HG03103 (cell line): ENCODE results near the gene DSCAML1.

Experiments
- ATAC-seq: cut with Tn5 transposase; IDR thresholded peaks from one replicate; pipeline ENCODE4 v1.9.1; 2021; ENCODE audit warnings: low read depth; ENCODE audit not compliant: unreplicated experiment

DSCAML1 gene

DNA sequence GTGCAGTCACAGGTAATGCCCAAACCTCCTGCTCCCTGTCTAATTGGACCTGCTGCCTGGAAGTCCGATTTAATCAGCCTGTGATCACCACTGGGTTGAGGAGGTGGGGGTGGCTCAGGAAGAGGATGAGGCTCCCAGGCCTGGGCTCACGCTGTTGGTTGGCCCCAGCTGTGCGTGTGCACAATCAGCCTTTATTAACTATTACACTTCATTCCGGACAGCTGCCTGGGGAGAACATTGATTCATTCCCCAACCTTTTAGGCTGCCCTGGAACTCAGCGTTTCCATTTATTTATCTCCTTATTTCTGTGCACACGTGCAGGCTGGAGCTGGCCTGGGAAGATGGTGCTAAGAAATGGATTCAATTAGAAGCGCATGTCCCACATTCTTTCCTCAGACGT is 123.4 kb downstream of the DSCAML1 start:
- ATAC-seq, result no peak

DNA sequence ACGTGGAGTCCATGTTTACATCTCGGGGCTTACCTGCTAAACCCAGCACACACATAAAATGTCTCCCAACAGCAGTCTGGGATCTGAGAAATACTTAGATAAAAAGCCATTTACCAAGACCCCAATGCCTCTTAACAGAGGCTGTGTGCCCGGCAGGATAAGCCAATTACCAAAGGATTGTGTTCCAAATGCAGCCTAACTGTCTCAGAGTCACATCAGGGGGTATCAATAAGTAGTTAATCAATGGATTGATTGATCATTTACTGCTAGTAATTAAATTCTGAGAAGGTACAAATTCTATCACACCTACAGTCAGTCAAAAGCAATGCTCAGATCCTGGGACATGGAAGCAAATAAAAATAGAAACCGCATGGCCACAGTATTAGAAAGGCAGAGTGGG is 125.6 kb downstream of the DSCAML1 start:
- ATAC-seq, result no peak

DNA sequence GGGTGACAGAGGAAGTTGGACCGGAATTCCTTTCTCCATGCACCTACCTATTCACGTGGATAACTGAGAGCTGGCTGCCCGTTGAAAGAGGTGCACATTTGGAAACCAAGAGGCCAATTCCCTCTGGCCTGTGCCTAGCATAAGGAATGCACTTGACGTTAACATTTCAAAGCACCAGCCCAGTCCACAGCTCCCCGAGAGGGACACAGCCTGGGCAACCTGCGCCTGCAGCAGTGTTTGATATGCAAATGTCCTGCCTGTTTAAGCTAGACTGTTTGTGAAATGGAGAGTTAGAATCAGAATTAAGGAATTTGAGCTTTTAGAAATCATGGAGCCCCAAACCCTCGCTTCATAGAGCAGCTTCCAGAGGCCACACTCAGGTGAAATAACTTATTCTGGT is 126.1 kb downstream of the DSCAML1 start:
- ATAC-seq, result no peak

DNA sequence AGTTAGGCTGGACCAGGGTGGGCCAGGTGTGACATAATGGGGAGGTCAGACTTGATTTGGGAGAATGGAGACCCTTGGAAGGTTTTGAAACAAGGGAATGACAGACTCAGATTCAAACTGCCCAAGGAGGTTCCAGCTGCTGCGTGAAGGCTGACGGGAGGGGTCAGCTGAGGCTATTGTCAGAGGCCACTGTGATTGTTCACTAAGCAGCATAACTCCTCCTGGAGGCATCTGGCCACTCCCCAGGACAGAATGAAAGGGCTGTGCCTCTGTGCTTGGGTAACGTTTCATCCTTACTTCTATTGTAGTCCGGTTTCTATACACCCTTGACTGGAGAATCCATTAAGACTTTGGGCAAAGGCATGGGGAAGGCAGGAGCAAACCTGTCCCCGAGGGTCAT is 126.6 kb downstream of the DSCAML1 start:
- ATAC-seq, result no peak

DNA sequence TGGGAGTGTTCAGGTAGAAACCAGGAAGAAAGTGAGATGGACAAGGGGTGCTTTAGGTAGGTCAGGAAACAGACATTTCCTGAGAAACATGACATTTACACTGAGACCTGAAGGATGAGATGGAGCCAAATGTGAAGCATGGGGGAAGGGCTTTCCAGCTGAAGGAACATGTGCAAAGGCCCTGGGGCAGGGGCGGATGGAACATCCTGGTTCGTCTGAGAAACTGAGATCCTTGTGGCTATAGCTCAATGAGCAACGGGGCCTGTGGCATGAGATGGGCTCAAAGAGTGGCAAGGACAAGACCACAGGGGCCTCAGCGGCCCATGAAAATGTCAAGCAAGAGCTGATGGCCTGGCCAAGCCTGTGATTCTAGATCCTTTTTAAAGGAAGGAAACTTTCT is 127.4 kb downstream of the DSCAML1 start:
- no peak for ATAC-seq

DNA sequence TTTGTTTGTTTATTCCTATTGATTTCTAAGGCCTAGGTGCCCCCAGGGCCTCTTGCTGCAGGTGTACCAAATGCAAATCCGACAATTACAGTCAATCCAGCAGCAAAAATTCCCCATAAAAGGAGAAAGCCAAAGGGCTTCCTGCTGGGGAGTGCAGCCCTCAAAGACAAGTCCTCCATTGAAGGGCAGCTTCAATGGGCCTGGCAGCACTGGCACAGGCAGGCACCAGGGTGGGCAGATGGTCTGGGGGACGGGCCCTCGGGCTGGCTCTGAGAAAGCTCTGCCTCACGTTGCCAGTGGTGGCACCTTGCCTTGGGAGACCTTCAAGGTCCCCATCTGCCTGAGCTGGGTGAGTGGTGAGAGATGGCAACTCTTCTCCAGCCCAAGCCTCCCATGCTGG is 128.0 kb downstream of the DSCAML1 start:
- no peak for ATAC-seq

DNA sequence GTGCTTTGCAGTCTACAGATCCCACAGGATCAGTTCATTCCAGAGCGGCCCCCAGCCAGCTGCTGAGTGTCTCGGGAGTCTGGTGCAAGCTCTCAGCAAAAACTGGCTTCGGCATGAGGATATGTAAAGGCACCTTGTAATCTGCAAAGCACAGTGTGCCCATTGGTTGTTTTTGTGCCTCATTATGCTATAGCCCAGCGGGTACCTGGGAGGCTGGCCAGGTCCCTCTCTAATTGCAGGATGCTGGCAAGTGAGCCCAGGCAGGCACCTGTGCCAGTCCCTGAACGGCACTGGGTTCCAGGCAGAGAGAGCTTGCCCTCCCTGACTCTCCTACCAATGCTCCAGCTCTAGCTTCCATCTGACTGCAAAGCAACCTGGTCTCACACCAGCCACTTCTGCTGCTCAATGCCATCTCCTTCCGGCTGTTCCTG is 128.7 kb downstream of the DSCAML1 start:
- ATAC-seq, result no peak

DNA sequence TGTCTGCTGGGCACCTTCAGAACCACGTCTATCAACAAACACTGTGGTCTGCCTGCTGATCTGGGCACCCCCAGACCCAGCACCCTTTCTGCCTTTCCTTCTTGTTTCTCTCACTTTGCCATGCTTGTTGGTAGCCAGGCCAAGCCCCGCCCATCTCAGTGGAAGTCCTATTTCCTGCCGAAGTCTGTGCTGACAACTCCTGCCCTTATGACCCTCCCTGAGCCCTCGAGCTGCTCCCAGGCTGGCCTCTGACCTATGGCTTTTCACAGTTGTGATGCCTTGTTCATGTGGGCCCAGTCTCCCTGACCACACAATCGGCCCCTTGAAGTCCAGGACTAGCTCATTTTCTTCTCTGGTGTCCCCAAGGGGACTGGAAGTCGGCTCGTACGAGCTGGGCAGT is 132.1 kb downstream of the DSCAML1 start:
- ATAC-seq, result no peak

DNA sequence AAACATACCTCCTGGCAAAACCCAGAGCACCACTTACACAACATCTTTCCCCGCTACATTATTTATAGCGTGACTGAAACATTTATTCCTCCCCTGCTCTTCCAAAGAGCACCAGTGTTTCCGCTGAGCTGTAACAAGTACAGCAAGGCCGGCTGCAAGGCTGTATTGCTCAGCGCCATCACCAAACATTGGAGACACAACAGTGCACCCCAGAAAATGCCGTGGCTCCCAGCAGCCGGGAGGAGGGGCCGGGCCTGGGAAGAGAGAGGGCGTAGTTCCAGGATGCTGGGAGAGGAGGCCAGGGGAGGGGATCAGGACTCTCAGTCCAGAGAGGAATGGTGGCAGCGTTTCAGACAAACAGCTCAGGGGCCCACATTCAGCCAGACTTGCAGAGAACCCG is 133.2 kb downstream of the DSCAML1 start:
- ATAC-seq, result no peak

DNA sequence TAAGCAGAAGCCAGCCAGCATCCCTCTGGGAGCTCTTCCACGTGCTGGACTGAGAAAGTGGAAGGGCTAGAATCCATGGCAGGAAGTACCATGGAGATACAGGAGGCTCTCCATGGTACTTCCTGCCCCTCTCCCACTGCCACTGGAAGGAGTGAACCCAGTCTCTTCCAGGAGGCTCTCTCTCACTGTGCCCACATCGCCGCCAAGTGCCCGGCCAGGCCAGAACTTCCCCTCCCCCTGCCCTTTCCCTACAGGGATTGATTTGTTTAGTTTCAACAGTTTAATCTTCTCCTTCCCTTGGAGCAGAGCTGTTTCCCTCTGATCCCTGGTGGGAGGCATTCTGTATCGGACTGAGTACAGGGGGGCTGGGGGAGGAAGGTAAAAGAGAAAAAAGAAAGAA is 133.6 kb downstream of the DSCAML1 start:
- ATAC-seq, result no peak

DNA sequence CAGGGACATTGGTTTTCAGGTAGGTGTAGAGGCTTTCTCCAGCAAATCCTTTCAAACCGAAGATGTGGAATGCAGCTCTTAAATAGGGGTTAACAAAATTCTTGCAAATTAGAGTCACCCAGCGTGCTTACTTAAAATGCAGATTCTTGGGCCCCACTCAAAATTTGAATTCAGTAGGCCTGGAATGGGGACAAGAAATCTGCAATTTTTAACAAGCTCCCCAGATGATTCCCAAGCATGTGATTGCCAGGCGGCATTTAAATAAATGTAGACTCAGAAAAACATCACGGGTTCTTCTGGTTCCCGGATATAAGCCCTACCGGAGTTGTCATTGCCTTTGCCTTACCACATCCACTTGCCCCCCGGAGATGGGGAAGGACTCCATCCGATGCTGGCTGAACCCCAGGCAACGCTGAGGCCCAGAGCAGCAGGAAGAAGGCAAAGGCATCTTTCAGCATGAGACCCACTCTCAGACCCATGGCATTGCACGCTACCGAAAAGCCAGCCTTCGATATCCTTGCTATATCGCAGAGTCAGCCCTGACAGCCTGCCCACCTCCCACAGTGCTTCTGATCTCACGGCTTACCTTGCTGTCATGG is 134.2 kb downstream of the DSCAML1 start:
- ATAC-seq, result no peak

DNA sequence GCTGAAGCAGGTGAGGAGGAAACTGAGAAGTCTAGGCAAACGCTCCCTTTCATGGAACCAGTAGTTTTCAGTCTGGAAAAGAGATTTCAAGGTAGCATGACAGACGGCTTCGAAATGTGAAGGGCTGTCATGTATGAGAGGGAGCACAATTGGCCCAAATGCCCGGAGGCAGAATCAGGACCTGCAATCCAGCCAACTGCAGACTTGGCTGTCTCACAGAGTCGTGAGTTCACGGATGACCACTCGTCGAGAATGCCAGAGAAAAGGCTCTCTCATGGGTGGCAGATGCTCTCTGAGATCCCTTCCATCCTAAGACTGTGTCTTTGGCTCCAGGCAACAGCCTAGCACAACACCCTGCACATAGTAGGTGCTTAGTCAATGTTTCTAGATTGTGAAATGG is 134.8 kb downstream of the DSCAML1 start:
- ATAC-seq, result no peak

DNA sequence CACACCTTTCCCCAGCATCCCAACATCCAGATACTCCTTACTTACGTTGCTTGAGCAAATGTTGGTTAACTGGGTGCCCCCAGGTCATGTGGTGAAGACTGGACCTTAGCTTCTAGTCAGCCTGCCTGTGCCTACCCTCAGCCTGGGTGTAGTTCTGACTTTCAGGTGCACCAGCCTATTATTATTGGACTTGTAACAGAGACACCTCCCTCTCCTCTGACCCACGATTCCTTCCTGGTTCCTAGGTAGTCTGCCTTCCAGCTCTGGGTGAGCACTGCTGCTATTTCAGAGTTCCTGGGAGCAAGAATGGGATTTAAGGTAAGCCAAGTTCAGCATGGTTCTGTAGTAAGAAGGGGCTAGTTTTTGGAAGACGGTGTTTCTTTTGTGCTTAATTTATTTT is 138.2 kb downstream of the DSCAML1 start:
- ATAC-seq, result no peak

DNA sequence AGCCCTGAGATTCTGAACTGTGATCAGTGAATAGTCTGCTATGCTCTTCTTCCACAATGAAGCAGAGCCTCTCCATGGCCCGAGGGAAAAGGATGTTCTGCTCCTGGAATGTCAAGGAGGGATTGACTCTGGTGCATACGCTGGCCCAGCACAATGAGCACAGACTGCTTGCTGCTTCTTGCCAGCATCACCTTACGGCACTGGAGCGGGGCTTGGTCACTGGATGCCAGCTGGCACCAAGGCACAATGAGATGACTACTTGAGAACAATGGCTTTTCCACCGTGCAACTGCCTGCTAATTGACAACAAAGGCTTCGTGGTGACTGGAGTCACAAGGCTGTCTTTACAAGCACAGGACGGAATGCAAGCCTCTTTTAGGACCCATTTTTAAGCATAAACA is 139.2 kb downstream of the DSCAML1 start:
- ATAC-seq, result no peak

DNA sequence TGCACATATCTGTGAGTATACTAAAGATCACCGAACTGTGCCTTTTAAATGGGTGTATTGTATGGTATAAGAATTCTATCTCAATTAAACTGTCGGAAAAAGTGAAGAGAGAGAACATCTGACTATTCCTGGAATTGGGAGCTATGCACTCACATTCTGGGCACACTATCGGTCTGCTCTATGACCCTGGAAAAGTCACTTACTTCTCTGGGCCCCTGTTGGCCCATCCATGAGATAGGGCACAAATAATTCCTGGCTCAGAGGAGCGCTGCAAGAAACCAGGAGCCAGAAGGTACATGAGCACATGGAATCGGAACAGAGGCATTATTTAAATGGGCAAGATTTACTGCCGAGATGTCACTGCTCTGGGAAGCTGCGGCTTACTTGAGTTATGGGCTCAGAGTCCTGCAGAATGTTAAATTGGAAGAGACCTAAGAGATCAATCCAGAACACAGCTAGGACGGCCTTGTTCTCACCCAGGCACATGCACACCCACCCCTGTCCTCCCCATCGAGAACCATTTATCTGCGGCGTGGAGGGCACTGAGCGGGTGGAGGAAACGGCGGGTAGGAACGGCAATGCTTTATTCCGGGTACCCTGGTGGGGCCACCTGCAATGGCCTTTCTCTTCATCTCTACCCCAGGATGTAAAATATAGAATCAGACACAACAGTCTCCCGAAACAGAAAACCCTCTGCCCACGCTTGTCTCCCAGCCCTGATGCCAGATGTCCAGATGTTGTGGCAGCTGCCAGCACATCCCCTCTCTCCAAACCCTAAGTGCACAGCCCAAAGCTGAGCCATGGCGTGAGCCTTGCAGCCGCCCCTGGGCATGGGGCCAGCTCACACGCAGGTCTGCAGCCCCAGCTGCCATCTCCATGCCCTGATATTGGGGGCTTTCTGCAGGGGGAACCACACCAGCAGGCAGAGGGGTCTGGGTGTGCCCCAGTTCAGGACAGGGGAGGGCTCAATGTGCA is 142.4 kb downstream of the DSCAML1 start:
- ATAC-seq, result no peak

DNA sequence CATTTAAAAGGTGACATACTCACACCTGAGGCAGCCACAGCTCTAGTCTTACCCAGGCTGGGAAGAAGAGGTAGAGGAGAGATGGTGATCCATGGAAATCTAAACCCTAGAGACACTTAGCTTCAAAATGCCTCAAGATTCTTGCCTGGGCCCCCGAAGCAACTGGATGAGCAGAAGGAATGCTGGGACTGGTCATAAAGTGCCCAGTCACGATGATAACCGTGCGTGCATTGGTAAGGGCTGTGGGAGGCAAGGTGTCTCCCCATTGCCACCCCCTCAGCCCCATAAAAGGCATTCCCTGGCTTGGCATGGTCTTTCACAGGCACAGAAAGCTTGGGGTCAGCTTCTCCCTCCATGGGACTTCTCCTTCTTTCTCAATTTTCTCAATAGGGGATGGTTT is 144.5 kb downstream of the DSCAML1 start:
- no peak for ATAC-seq

DNA sequence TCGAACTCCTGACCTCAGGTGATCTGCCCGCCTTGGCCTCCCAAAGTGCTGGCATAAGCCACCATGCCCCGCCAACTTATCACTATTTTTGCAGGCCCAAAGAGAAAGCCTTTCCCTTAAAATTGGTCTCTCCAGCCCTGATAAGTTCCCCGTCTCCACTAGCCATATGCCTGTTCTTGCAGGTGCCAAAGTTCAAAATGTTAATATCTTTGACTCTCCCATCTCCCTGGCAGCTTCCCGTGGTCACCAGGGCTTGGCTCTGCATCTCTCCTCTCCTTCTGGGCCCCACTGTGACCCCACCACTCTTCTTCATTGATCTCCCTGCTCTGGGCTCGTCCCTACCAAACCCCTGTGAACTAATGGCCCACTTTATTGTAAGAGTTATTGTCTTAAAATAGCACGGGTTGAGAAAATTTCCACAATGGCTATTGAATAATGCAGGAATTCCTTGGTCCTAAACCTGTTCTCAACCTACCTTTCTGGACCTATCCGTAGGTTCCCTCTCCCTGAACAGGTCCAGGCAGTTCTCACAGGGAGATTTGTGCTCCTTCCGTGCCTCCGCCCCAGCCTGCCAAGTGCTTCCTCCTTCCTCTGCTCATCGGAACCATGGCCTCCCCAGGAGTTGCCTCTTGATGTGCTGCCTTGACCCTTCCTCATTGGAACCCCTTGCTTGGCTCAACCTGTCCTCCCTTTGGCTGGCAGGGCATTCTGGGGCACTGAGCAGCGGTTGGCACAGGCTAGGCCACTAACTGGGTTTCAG is 147.5 kb downstream of the DSCAML1 start:
- ATAC-seq, result no peak

DNA sequence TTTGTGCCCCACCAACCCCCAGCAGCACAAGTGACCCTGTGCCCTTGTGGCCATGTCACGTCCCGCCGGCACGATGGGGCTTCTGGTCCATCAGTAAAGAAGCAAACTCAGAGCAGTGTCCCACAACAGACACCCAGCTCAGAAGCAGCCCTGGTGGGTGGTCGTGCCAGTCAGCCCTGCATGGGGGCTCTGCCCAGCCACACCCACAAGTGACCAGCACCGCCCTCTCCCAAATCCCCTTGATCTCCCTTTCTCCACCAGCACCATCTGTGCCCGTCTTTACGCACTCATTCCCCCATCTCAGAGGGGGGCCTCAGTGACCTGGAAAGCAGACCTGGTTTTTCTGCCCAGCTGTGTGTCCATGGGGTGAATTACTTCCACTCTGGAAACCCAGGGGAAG is 149.1 kb downstream of the DSCAML1 start:
- no peak for ATAC-seq

DNA sequence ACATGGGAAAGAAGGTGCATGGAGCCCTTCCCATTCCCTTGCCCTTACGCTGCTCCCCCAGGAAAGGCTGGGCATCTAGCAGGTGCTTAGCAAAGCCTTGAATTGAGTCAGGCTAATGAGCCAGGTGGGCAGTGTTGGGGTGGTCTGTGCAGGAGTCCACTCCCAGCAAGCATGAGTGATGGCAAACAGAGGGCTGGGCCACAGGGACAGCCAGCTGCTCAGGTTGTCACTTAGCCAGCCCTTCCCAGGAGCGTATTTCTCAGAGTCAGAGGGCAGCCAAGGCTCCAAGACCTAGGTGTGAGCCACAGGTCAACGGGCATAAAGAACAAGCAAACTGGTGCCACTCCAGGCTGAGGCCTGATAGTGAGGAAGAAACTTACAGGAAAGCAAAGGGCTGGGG is 149.8 kb downstream of the DSCAML1 start:
- no peak for ATAC-seq

DNA sequence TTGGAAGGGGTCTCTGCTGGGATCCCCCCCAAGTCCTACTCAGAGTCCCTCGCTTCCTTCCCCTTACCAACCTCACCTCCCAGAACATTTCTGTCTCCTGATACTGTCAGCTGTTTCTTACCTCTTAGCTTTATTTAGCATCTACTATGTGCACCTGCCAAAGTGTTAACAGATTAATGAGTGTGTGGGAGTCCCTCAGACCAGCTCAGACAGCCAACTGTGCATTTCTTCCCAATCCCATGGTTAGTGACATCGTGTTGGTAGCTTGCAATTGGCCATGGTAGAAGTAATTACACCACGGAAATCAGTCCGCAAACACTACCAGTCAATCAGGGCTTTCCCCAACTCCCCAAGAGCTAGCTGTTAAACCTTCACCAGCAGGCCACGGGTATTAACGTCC is 150.6 kb downstream of the DSCAML1 start:
- no peak for ATAC-seq

DNA sequence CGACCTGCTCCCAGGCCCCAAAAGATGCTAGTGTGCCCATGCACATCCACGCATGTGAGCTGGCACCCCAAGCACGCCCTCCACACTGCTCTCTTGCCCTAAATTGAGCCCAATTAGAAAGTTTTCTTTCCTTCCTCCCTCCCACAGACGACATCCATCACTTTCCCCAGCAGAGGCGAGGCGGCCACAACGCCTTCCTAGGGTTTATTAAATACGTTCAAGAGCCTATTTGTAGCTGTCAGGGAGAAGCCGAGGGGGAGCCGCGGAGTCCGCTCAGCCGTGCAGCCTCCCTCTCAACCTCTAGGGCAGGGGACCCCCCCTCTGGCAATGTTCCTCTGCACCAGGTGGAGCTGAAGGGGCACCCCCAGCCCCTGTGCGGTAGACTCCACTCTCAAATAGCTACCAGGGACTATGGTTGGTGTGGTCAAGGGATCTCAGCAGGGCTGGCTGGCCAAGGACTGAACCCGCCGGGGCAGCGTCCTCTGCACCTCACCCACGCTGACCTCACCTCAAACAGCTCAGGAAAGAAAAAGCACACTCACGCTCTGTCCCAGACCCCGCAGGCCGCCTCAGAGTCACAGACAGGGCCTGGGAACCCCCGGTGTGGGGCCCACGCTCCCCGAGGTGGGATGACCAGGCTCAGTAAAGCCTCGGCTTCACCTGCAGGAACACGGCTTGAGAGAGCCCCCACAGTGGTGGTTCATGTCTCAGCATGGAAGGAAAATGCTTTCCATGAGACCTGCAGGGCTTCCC is 152.4 kb downstream of the DSCAML1 start:
- no peak for ATAC-seq
